OCI-LY3 (cell line): ENCODE data around the gene GPR176.
A peak's percentile ranks its signal among the peaks of the same experiment; 100 is the strongest.

ENCODE experiments used
- H2AFZ ChIP-seq: fragments of 200-600, 300-600 bp; shearing (Covaris generic); 2 replicates; pipeline ENCODE4 v1.6.0; 2014; ENCODE audit warnings: antibody characterized with exemption, low read depth, low read length
- H3K27ac ChIP-seq: fragments of 200-600, 300-600 bp; sonication (generic); 2 replicates; pipeline ENCODE4 v1.5.1; 2014; ENCODE audit warnings: mild to moderate bottlenecking, low read length, moderate library complexity, mixed read lengths
- H3K27me3 ChIP-seq: fragments of 200-600, 300-600 bp; sonication (generic); 2 replicates; pipeline ENCODE4 v1.6.1; 2014; ENCODE audit warnings: low read depth, low read length, mixed read lengths
- H3K36me3 ChIP-seq: fragments of 200-600, 300-600 bp; sonication (generic); replicated peaks from 2 replicates; pipeline ENCODE3; 2014; ENCODE audit warnings: low read depth, low read length, mixed read lengths
- H3K4me1 ChIP-seq: fragments of 300-600, 200-600 bp; sonication (generic); 2 replicates; pipeline ENCODE4 v1.6.1; 2014; ENCODE audit warnings: low read length, mixed read lengths
- H3K4me2 ChIP-seq: fragments of 200-600, 300-600 bp; sonication (generic); 2 replicates; pipeline ENCODE4 v1.6.1; 2014; ENCODE audit warnings: low read length, mixed read lengths
- H3K4me3 ChIP-seq: fragments of 300-600, 200-600 bp; sonication (generic); 2 replicates; pipeline ENCODE4 v1.5.1; 2014; ENCODE audit warnings: antibody characterized with exemption, mild to moderate bottlenecking, low read length, moderate library complexity
- H3K79me2 ChIP-seq: fragments of 300-600, 200-600 bp; shearing (Covaris generic); 2 replicates; pipeline ENCODE4 v1.6.1; 2014; ENCODE audit warnings: mild to moderate bottlenecking, low read length, mixed read lengths
- H3K9ac ChIP-seq: fragments of 300-600, 200-600 bp; shearing (Covaris generic); 2 replicates; pipeline ENCODE4 v1.6.0; 2014; ENCODE audit warnings: mild to moderate bottlenecking, low read length, moderate library complexity
- H3K9me3 ChIP-seq: fragments of 200-600, 300-600 bp; shearing (Covaris generic); 2 replicates; pipeline ENCODE4 v1.6.1; 2014; ENCODE audit warnings: low read length, mixed read lengths; ENCODE audit not compliant: insufficient read depth
- H4K20me1 ChIP-seq: fragments of 200-600, 300-600 bp; sonication (generic); 2 replicates; pipeline ENCODE4 v1.6.1; 2016; ENCODE audit warnings: low read length, mixed read lengths; ENCODE audit not compliant: insufficient read depth
- EZH2phosphoT487 ChIP-seq: fragments of 200-600 bp; shearing (Covaris generic); IDR thresholded peaks from 2 replicates; pipeline ENCODE4 v1.6.1; 2018; ENCODE audit warnings: antibody characterized with exemption, mixed run types, low read depth
- TF ChIP-seq, protein P1 (sequence below): fragments of 200-600, 300-600 bp; sonication (generic); IDR thresholded peaks from 2 replicates; pipeline ENCODE4 v1.5.1; 2014; ENCODE audit warnings: antibody characterized with exemption, low read length, low read depth

Gene GPR176

DNA sequence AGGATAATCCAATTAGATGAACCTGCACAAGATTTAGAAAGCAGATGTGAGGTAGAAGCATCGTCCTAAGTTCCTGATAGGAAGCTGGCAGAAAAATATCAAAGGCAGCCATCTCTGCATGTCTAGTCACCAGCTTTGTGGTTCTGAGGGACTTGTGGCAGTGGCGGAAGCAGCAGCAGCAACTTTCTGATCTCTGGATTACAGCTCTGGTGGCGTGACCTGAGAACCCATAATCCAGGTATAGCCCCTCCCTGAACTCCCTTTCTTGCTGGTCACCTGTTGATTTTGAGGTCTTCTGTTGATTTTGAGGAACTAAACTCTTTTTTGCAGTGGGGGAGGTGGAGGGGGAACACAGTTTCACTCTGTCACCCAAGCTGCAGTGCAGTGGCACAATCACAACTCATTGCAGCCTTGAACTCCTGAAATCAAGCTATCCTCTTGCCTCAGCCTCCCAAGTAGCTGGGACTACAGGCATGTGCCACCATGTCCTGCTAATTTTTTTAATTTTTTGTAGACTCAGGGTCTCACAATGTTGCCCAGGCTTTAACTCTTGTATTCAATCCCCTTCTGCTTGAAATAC lies 145.3 kb downstream of the GPR176 start:
- Histone ChIP-seq H3K9ac (0 out of 2 replicates have a peak overlapping the region, but pooled peaks have one; percentile 24), H4K20me1 (no peaks in the 10 kb centered on the region), H3K27ac (0 out of 2 replicates have a peak overlapping the region, but pooled peaks have one; percentile 11), H3K4me2 (peak overlapping the region; percentile 58), H3K36me3 (no peaks in the 10 kb centered on the region), H3K4me3 (peak overlapping the region; percentile 49), H3K9me3 (no peaks in the 10 kb centered on the region), H2AFZ (peak overlapping the region; percentile 99), H3K79me2 (no peaks in the 10 kb centered on the region), H3K27me3 (no peaks in the 10 kb centered on the region), H3K4me1 (peaks cover 23% of the 10 kb centered on the region)
- TF ChIP-seq, protein P1, sequence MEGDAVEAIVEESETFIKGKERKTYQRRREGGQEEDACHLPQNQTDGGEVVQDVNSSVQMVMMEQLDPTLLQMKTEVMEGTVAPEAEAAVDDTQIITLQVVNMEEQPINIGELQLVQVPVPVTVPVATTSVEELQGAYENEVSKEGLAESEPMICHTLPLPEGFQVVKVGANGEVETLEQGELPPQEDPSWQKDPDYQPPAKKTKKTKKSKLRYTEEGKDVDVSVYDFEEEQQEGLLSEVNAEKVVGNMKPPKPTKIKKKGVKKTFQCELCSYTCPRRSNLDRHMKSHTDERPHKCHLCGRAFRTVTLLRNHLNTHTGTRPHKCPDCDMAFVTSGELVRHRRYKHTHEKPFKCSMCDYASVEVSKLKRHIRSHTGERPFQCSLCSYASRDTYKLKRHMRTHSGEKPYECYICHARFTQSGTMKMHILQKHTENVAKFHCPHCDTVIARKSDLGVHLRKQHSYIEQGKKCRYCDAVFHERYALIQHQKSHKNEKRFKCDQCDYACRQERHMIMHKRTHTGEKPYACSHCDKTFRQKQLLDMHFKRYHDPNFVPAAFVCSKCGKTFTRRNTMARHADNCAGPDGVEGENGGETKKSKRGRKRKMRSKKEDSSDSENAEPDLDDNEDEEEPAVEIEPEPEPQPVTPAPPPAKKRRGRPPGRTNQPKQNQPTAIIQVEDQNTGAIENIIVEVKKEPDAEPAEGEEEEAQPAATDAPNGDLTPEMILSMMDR: no peak
- TF ChIP-seq EZH2phosphoT487: no peak

DNA sequence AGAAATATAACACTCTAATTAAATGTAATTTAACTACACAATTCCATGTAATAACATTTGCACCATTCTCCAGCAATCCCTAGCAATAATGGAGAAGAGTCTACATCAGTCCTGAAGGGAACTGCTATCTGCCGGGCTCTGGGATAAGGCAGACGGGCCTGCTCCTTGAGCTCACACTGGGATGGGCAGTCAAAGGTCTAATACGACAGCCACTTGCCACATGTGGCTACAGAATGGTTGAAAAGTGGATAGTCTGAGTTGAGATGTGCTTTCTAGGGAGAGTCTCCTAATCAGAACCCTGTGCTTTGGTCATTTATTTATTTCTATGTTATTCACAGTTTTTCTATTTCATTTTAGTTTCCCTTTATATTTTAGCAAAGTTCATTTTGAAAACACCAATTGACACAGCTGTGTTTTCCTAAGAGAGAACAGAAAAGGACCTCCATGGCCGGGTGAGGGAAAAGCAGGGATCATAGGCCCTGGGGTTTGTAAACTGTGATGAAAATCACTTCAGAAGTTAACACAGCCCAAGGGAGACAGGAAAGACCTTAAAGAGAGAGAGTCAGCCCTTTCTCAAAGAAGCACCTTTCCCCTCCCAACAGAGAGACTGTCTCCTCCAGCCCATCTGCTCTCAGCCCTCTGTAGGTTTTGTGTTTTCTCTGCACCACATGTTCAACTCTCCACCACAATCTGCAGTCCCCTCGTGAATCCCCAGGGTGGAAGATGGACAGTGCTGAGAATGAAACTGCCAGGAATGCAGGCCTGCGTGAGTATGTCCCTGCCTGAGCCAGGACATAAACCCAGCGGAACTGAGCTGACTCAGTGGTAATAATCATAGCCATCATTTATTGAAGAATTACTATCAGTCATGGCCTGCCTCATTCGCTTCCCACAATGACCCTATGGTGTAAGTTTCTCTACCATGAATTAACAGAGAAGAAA lies 149.0 kb downstream of the GPR176 start:
- no peak overlapping the region for H3K4me2 ChIP-seq
- H3K9ac ChIP-seq: no peak overlapping the region
- TF ChIP-seq, protein P1: no peak
- TF ChIP-seq EZH2phosphoT487: no peak

GRCh38 chr15:39767921-39768320 lies 152.1 kb downstream of the GPR176 start:
- no peak for TF ChIP-seq EZH2phosphoT487
- TF ChIP-seq, protein P1: no peak
- H3K27me3 ChIP-seq: no peaks in the 10 kb centered on the region
- no peak overlapping the region for H2AFZ ChIP-seq
- H3K27ac ChIP-seq: no peak overlapping the region
- no peak overlapping the region for H3K4me3 ChIP-seq
- H4K20me1 ChIP-seq: no peaks in the 10 kb centered on the region
- no peaks in the 10 kb centered on the region for H3K4me1 ChIP-seq
- no peaks in the 10 kb centered on the region for H3K9me3 ChIP-seq
- H3K9ac ChIP-seq: no peak overlapping the region
- no peaks in the 10 kb centered on the region for H3K79me2 ChIP-seq
- H3K36me3 ChIP-seq: no peaks in the 10 kb centered on the region
- H3K4me2 ChIP-seq: no peak overlapping the region

More for the DNA sequence above, 149.0 kb downstream of the GPR176 start:
- Histone ChIP-seq H3K4me3 (no peak overlapping the region), H3K4me1 (peaks cover 10% of the 10 kb centered on the region), H3K27ac (no peak overlapping the region), H2AFZ (no peak overlapping the region; the same call in 1 of the 2 replicates), H3K27me3 (no peaks in the 10 kb centered on the region), H3K36me3 (no peaks in the 10 kb centered on the region), H4K20me1 (no peaks in the 10 kb centered on the region), H3K9me3 (no peaks in the 10 kb centered on the region), H3K79me2 (no peaks in the 10 kb centered on the region)

GRCh38 chr15:39761006-39761405 lies 159.1 kb downstream of the GPR176 start:
- H4K20me1 ChIP-seq: no peaks in the 10 kb centered on the region
- peaks cover 4% of the 10 kb centered on the region; the same call in 1 of the 2 replicates for H3K4me1 ChIP-seq
- H3K36me3 ChIP-seq: no peaks in the 10 kb centered on the region
- TF ChIP-seq, protein P1: no peak
- TF ChIP-seq EZH2phosphoT487: no peak
- H3K79me2 ChIP-seq: no peaks in the 10 kb centered on the region
- no peak overlapping the region for H3K4me3 ChIP-seq
- H3K9ac ChIP-seq: no peak overlapping the region
- no peaks in the 10 kb centered on the region for H3K27me3 ChIP-seq
- no peak overlapping the region for H2AFZ ChIP-seq
- H3K4me2 ChIP-seq: no peak overlapping the region
- H3K27ac ChIP-seq: no peak overlapping the region
- H3K9me3 ChIP-seq: no peaks in the 10 kb centered on the region
